Stimulated activated CD4-positive, alpha-beta T cell treated with anti-CD3 and anti-CD28 coated beads, Interleukin-15, amount 100 ng/mL, for 48 hours (primary cell): ENCODE results near the gene PLXNA1.

Experiments
- DNase-seq, 2 donors: peaks; one replicate each; pipeline ENCODE4 v3.0.0-alpha.2; 2020; ENCODE audit warnings: low read depth in 2 of 2

PLXNA1 gene

DNA sequence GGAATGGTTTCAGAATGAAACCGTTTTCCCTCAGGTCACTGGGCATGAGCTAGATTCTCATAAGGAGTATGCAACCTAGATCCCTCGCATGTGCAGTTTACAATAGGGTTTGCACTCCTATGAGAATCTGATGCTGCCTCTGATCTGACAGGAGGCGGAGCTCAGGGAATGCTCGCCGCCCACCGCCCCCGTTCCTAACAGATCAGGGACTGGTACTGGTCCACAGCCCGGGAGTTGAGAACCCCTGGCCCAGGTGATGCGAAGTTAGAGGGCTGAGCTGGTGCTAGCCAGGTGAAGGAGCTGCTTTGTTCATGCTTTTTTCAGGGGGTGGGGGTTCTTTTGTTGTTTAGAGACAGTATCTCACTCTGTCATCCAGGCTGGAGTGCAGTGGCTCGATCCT lies 15.5 kb upstream of the PLXNA1 start:
- no peak for DNase-seq

- DNase-seq: no peak
Measured at GRCh38 chr3:126968391-126969390, 14.2 kb upstream of the PLXNA1 start.

- no peak for DNase-seq
Measured at GRCh38 chr3:126969586-126969985, 13.3 kb upstream of the PLXNA1 start.

- no peak for DNase-seq
Measured at GRCh38 chr3:126970101-126970500, 12.8 kb upstream of the PLXNA1 start.

DNA sequence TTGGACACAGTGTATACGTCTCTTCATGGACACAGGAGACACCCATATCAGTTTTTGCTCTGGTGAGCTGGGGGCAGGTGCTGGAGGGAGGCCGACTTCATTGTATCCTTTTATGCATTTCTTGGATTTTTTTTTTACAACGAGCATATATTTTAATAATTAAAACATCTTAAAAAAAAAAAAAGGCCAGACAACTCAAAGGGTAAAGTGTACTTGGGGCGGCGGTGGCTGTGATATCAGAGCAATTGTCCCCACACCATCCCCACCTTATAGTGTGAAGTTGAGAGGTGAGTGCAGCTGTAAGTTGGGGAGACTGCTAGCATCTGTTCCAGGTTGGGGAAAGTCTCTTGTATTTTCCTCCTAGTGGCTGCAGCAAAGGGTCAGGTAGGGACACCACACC lies 12.0 kb upstream of the PLXNA1 start:
- no peak for DNase-seq

DNA sequence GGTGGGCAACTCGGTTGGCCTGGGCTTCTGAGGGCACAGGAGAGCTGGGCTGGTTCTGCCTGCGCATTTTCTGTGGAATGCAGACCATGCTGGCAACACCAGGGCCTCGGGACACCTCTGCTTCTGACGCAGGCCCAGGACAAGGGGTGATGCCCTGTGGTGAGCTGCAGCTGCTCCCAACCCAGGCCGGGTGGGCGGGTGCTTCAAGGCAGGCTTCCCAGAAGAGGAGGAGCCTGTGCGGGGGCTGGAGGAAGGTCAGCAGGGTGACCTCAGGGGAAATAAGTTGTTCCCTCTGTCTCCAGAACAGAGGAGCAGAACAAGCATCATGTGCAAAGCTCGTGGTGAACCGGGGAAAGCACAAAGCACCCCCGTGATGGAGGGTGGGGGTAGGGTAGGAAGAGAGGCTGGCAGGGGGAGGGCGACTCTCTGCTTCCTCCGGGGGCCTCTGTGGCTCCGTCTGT lies 11.0 kb upstream of the PLXNA1 start:
- DNase-seq: no peak

DNA sequence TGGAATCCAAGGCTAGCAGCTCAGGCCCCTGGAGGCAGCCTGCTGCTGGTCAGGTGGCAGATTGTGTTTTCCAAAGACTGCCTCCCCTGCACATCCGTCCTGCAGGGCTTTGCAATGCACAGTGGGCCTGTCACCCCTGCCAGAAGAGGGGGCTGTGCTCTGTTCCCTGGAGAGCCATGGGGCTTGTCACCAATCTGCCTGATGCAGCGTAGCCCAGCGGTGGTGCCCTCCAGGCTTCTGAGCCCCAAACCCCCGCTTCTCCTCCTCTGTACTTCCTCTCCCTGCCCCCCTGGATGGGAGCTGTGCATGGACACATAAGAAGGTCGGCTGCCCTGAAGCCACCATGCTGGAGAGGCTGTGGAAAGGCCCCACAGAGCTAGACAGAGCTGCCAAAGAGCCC lies 10.0 kb upstream of the PLXNA1 start:
- no peak for DNase-seq

DNA sequence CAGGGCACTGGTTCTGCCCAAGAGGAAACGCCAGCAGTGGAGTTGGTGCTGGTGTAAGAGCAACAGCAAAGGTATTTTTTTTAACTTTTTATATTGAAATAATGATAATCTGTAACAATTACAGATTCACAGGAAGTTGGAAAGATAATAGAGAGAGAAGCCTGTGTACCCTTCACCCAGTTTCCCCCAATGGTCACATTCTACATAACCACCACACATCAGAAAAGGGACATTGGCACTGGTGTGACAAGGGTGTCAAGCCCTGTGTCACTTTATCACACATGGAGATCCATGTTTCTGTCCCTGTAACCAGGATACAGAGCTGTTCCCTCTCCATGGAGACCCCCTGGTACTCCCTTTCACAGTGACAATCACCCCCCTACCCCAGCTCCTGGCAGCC lies 9.1 kb upstream of the PLXNA1 start:
- no peak for DNase-seq

DNA sequence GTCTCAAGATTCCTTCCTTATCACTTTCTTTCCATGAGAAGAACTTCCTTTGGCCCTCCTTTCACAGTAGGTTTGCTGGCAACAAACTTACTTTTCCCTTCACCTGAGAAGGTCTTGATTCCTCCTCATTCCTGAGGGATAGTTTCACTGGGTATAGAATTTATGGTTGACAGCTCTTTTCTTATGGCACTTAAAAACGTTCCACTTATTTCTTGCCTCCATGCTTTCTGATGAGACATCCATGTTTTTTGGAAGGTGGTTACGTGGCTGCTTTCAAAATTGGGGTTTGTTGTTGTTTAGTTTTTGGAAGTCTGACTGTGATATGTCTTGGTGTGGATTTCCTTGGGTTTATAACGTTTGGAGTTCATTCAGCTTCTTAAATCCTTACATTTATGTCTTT lies 8.2 kb upstream of the PLXNA1 start:
- no peak for DNase-seq

- no peak for DNase-seq
Measured at GRCh38 chr3:126976906-126977305, 6.0 kb upstream of the PLXNA1 start.

GRCh38 chr3:126977821-126978220 lies 5.1 kb upstream of the PLXNA1 start:
- DNase-seq: no peak

GRCh38 chr3:126978291-126978690 lies 4.6 kb upstream of the PLXNA1 start:
- DNase-seq: no peak

- DNase-seq: no peak
Measured at GRCh38 chr3:126979046-126979628, 3.8 kb upstream of the PLXNA1 start.

DNA sequence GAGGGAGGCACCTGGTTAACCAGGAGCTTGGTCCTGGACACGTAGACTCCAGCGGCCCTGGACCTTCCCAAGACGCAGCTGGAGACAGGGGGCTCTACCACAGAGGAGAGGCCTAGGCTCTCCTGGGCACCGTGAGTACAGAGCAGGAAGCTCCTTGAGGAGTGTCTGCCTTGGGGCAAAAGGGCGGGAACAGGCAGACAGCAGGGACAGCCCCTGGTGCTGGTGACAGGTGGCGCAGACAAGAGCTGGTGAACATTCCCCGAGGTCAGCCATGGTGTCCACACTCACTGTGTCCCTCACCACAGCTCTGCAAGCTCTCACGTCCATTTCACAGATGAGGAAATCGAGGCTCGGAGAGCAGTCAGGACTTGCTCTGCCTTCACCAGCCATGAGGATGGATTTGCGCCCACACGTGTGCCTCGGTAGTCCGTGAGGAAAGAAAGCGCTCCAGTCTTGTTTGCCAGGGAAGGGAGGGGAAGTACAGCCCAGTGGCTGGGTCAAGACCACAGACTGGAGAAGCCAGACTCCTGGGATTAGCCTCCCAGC lies 2.6 kb upstream of the PLXNA1 start:
- DNase-seq: no peak

DNA sequence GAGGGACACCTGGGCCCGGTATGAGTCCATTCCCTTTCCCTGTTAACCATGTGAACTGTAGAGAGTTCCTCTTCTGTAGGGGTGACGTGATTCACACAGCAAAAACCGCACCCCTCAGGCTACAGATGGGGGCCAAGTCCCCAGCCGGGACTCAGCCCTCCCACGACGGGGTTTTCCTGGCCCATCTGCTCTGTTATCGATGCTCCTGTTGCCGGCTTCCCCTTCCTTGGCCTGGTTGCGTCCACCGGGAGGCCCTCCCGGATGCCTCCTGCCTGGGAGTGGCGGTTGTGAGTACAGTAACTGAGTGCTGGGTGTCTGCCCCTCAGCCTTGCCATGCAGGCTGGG lies 817 bp upstream of the PLXNA1 start:
- peak; percentile 26 to 35 for DNase-seq

- DNase-seq: no peak
Measured at GRCh38 chr3:126983276-126983652, 349 bp downstream of the PLXNA1 start.

DNA sequence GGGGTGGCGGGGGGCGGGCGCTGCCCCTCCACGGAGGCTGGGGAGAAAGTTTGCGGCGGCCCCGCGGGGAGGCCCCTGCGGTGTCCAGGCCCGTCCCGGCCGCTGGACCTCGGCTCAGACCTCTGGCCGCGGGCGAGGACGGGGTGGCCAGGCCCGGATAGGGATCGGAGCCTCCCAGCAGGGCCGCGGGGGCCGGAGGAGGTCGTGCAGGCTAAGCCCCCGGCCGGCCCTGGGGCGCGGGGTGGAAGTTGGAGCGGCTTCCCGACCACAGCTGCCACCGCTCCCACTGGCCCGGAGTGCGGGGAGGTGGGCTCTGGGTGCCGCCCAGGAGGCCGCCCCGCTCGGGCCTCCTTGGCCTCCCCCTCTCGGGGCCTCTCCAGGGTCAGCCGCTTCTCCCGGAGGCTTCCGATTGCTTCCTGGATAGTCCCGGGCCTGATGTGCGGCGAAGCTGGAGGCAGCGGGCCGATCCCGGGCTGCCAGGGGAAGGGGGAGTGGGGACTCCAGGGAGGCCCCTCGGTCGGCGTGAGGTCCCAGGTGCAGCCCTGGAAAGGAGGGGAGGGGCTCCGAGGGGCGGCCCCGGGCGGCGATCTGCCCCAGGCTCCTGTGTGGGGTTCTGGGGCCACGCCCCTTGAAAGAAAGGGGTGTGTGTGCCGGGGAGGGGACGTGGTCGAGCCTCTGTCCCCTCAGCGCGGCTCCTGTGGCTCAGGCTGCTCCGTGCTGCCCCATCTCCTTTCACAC lies 907 bp downstream of the PLXNA1 start:
- DNase-seq: no peak

GRCh38 chr3:126984391-126985131 lies 1.6 kb downstream of the PLXNA1 start:
- no peak for DNase-seq

GRCh38 chr3:126985132-126985985 lies 2.4 kb downstream of the PLXNA1 start:
- no peak for DNase-seq

GRCh38 chr3:126986001-126986400 lies 3.1 kb downstream of the PLXNA1 start:
- no peak for DNase-seq

- DNase-seq: no peak
Measured at GRCh38 chr3:126987129-126987528, 4.2 kb downstream of the PLXNA1 start.
